Thyroid gland (tissue), 4 donors: ENCODE results near the gene STIM1.

ENCODE experiments used
- CTCF ChIP-seq, 6 experiments: fragments of 200-600 bp in 3 of 6; fragments of 450-650 bp in 3 of 6; sonication (generic) in 3 of 6; IDR thresholded peaks; one replicate each; pipeline ENCODE4 v1.5.1; 2016 to 2019; ENCODE audit warnings: antibody characterized with exemption in 6 of 6, mild to moderate bottlenecking in 2 of 6, inconsistent platforms in 1 of 6, moderate library complexity in 1 of 6
- POLR2A ChIP-seq, 2 donors: fragments of 450-650 bp; IDR thresholded peaks; one replicate each; pipeline ENCODE4 v1.6.1; 2017; ENCODE audit warnings: antibody characterized with exemption in 2 of 2, mild to moderate bottlenecking in 2 of 2, moderate library complexity in 1 of 2

GRCh38 chr11:4072668-4073285 is 217.3 kb downstream of the STIM1 start:
- TF ChIP-seq CTCF (IDR thresholded peaks at IDR 0.05) (peak; percentile 43 to 96 (median 85)), POLR2A (IDR thresholded peaks at IDR 0.05) (no peak)
